Hematopoietic multipotent progenitor cell treated with erythropoietin and hydrocortisone succinate and interleukin-3 and kit ligand, for 6 days (in vitro differentiated cells): ENCODE results near the gene EMP2.
"Not testable (repeated sequence)": the region's sequence is repeated elsewhere in the genome, so short reads cannot be mapped to it uniquely, and the experiment has no call there.

Experiments used
- DNase-seq: peaks from one replicate; pipeline ENCODE4 v3.0.0-alpha.2; 2015

Gene EMP2

GRCh38 chr16:10519297-10519696, 61.1 kb downstream of the EMP2 start:
- no peak for DNase-seq

GRCh38 chr16:10518479-10519041, 61.8 kb downstream of the EMP2 start:
- no peak for DNase-seq

- DNase-seq: no peak
These were observed 62.5 kb downstream of the EMP2 start for GRCh38 chr16:10517868-10518267.

- DNase-seq: peak; percentile 88
These were observed 65.9 kb downstream of the EMP2 start for GRCh38 chr16:10514369-10515055.

GRCh38 chr16:10511829-10512228, 68.6 kb downstream of the EMP2 start:
- no peak for DNase-seq

- no peak for DNase-seq
These were observed 70.1 kb downstream of the EMP2 start for GRCh38 chr16:10510279-10510678.

- DNase-seq: peak; percentile 93
These were observed 70.8 kb downstream of the EMP2 start for GRCh38 chr16:10509534-10510025.

GRCh38 chr16:10505286-10505685, 75.1 kb downstream of the EMP2 start:
- DNase-seq: not testable (repeated sequence)

- DNase-seq: no peak
These were observed 76.0 kb downstream of the EMP2 start for GRCh38 chr16:10504404-10504885.

- no peak for DNase-seq
These were observed 77.6 kb downstream of the EMP2 start for GRCh38 chr16:10502776-10503175.

GRCh38 chr16:10501016-10501607, 79.3 kb downstream of the EMP2 start:
- peak; percentile 87 for DNase-seq

- DNase-seq: peak; percentile 5
These were observed 79.8 kb downstream of the EMP2 start for GRCh38 chr16:10500582-10500981.

- DNase-seq: peak; percentile 7
These were observed 83.0 kb downstream of the EMP2 start for GRCh38 chr16:10497132-10498101.

- no peak for DNase-seq
These were observed 85.4 kb downstream of the EMP2 start for GRCh38 chr16:10495031-10495345.

- DNase-seq: no peak
These were observed 85.9 kb downstream of the EMP2 start for GRCh38 chr16:10494343-10495030.

- DNase-seq: no peak
These were observed 87.1 kb downstream of the EMP2 start for GRCh38 chr16:10493276-10493675.

GRCh38 chr16:10490141-10490540, 90.3 kb downstream of the EMP2 start:
- DNase-seq: no peak

- peak; percentile 16 for DNase-seq
These were observed 94.6 kb downstream of the EMP2 start for GRCh38 chr16:10485698-10486382.

- DNase-seq: no peak
These were observed 95.2 kb downstream of the EMP2 start for GRCh38 chr16:10485159-10485558.

GRCh38 chr16:10480151-10480550, 100.2 kb downstream of the EMP2 start:
- DNase-seq: no peak
